Measurements from ENCODE around the gene TUBG2. TPM values are rescaled to one million over a fixed set of nuclear protein-coding genes. Genes with fewer than 3 reads are reported as not detected.
A peak's percentile ranks its signal among the peaks of the same experiment; 100 is the strongest.

The TUBG2 gene
- polyA plus RNA-seq, 1 donor from 2014 or later = 24.9 TPM

GRCh38 chr17:42673885-42674754, 15.0 kb downstream of the TUBG2 start:
- H3F3A ChIP-seq (ENCODE audit: insufficient read depth, low read length, poor library complexity, severe bottlenecking) = no peaks in the 10 kb centered on the region
- H3K9ac ChIP-seq (ENCODE audit: low read length) = no peak overlapping the region
- peak overlapping the region; percentile 80 for H3K4me3 ChIP-seq (ENCODE audit: low read length)
- no peaks in the 10 kb centered on the region for H4K20me1 ChIP-seq (ENCODE audit: insufficient read depth)
- H3K9me3 ChIP-seq (ENCODE audit: low read length) = no peaks in the 10 kb centered on the region
- peaks cover 8% of the 10 kb centered on the region for H3K79me2 ChIP-seq (replicated peaks; ENCODE audit: insufficient read depth, low read length)
- H3K36me3 ChIP-seq (ENCODE audit: insufficient read depth, low read length) = no peaks in the 10 kb centered on the region
- H3K9me2 ChIP-seq (ENCODE audit: insufficient read depth, low read length) = no peaks in the 10 kb centered on the region
- H2AFZ ChIP-seq (ENCODE audit: low read depth, low read length) = no peak overlapping the region
- H3K27ac ChIP-seq (ENCODE audit: low read length) = no peak overlapping the region
- no peak overlapping the region for H3K4me2 ChIP-seq (ENCODE audit: low read length)
- no peaks in the 10 kb centered on the region for H3K27me3 ChIP-seq (ENCODE audit: insufficient read depth, low read depth, low read length)
- no peak for TF ChIP-seq POLR2AphosphoS5 (IDR thresholded peaks at IDR 0.05)
- no peak for TF ChIP-seq RAD21 (conservative IDR thresholded peaks at IDR 0.05)
- TF ChIP-seq, protein P1, sequence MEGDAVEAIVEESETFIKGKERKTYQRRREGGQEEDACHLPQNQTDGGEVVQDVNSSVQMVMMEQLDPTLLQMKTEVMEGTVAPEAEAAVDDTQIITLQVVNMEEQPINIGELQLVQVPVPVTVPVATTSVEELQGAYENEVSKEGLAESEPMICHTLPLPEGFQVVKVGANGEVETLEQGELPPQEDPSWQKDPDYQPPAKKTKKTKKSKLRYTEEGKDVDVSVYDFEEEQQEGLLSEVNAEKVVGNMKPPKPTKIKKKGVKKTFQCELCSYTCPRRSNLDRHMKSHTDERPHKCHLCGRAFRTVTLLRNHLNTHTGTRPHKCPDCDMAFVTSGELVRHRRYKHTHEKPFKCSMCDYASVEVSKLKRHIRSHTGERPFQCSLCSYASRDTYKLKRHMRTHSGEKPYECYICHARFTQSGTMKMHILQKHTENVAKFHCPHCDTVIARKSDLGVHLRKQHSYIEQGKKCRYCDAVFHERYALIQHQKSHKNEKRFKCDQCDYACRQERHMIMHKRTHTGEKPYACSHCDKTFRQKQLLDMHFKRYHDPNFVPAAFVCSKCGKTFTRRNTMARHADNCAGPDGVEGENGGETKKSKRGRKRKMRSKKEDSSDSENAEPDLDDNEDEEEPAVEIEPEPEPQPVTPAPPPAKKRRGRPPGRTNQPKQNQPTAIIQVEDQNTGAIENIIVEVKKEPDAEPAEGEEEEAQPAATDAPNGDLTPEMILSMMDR (IDR thresholded peaks at IDR 0.05; ENCODE audit: poor library complexity, severe bottlenecking) = no peak
- TF ChIP-seq REST (IDR thresholded peaks at IDR 0.05; ENCODE audit: borderline replicate concordance) = no peak
- TF ChIP-seq EZH2 (IDR thresholded peaks at IDR 0.05; ENCODE audit: borderline replicate concordance, insufficient read depth, low read length, poor library complexity, severe bottlenecking) = no peak
- TF ChIP-seq TAF1 (IDR thresholded peaks at IDR 0.05; ENCODE audit: low read depth) = no peak
- TF ChIP-seq EP300 (conservative IDR thresholded peaks at IDR 0.05; ENCODE audit: poor library complexity, severe bottlenecking) = no peak
- no peak for TF ChIP-seq MXI1 (conservative IDR thresholded peaks at IDR 0.05; ENCODE audit: poor library complexity, severe bottlenecking)
- TF ChIP-seq SMC3 (conservative IDR thresholded peaks at IDR 0.05; ENCODE audit: poor library complexity) = no peak

DNA sequence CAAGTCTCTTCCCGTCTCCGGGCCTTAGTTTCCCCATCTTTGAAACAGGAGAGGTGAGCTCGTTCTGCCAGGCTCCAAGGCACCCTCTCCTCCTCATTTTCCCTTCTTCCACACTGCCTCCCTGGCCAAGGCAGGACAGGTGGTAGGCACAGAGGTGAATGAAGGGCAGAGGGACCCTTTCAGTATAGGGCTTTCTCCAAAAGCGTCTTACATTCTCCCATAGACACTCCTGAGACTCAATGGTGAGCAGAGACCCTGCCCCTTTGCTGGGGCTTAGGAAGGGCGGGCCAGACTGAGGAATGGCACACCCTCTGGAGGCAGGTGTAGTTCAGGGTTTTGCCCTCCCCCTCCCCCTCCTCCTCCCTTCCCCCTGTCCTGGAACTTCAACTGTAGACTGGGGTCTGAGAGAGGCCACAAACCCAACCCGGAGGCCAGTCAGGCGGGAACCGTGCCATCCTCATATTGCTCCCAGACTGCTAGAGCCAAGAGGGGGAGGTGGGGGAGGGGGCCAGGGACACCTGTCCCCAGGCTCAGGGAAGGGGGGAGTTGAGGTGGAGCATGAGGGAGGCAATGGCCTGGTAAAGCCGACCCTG, 15.8 kb downstream of the TUBG2 start:
- Histone ChIP-seq H3K27ac (ENCODE audit: low read length) (no peak overlapping the region), H3K79me2 (replicated peaks; ENCODE audit: insufficient read depth, low read length) (peaks cover 8% of the 10 kb centered on the region), H3K27me3 (ENCODE audit: insufficient read depth, low read depth, low read length) (no peaks in the 10 kb centered on the region), H3K9ac (ENCODE audit: low read length) (peak overlapping the region; percentile 86), H2AFZ (ENCODE audit: low read depth, low read length) (no peak overlapping the region), H3K9me3 (ENCODE audit: low read length) (no peaks in the 10 kb centered on the region), H3K9me2 (ENCODE audit: insufficient read depth, low read length) (no peaks in the 10 kb centered on the region), H3K4me3 (ENCODE audit: low read length) (peak overlapping the region; percentile 80), H3F3A (ENCODE audit: insufficient read depth, low read length, poor library complexity, severe bottlenecking) (no peaks in the 10 kb centered on the region), H4K20me1 (ENCODE audit: insufficient read depth) (no peaks in the 10 kb centered on the region), H3K4me2 (ENCODE audit: low read length) (no peak overlapping the region), H3K36me3 (ENCODE audit: insufficient read depth, low read length) (no peaks in the 10 kb centered on the region)
- TF ChIP-seq MXI1 (conservative IDR thresholded peaks at IDR 0.05; ENCODE audit: poor library complexity, severe bottlenecking) (no peak), EZH2 (IDR thresholded peaks at IDR 0.05; ENCODE audit: borderline replicate concordance, insufficient read depth, low read length, poor library complexity, severe bottlenecking) (no peak), SMC3 (conservative IDR thresholded peaks at IDR 0.05; ENCODE audit: poor library complexity) (no peak), TAF1 (IDR thresholded peaks at IDR 0.05; ENCODE audit: low read depth) (no peak), REST (IDR thresholded peaks at IDR 0.05; ENCODE audit: borderline replicate concordance) (no peak), RAD21 (conservative IDR thresholded peaks at IDR 0.05) (no peak), EP300 (conservative IDR thresholded peaks at IDR 0.05; ENCODE audit: poor library complexity, severe bottlenecking) (no peak), POLR2AphosphoS5 (IDR thresholded peaks at IDR 0.05) (no peak)
- TF ChIP-seq, protein P1 (IDR thresholded peaks at IDR 0.05; ENCODE audit: poor library complexity, severe bottlenecking) = no peak

All from neural cell (in vitro differentiated cells).